SJSA1 (cell line): Measurements from ENCODE around the gene RERG. TPM values are rescaled to one million over a fixed set of nuclear protein-coding genes. Genes with fewer than 3 reads are reported as not detected.
"Not testable (repeated sequence)": the region's sequence is repeated elsewhere in the genome, so short reads cannot be mapped to it uniquely, and the experiment has no call there.

Source experiments
- DNase-seq, 2 experiments: peaks; one replicate each; pipeline ENCODE4 v3.0.0-alpha.2; 2015 to 2020; ENCODE audit warnings: low spot score in 2 of 2, low read depth in 1 of 2
- H3K27ac ChIP-seq: fragments of 250-450 bp; sonication (Bioruptor Pico); 2 replicates; pipeline ENCODE4 v1.5.1; 2020; ENCODE audit warnings: mild to moderate bottlenecking, moderate library complexity
- H3K27me3 ChIP-seq: fragments of 250-450 bp; sonication (Bioruptor Pico); replicated peaks from 2 replicates; pipeline ENCODE4 v1.5.1; 2020; ENCODE audit warnings: mild to moderate bottlenecking, moderate library complexity
- H3K36me3 ChIP-seq: fragments of 250-450 bp; sonication (Bioruptor Pico); 2 replicates; pipeline ENCODE4 v1.5.1; 2020; ENCODE audit warnings: mild to moderate bottlenecking
- H3K4me1 ChIP-seq: fragments of 250-450 bp; sonication (Bioruptor Pico); replicated peaks from 2 replicates; pipeline ENCODE4 v1.6.1; 2021; ENCODE audit warnings: mild to moderate bottlenecking
- H3K4me3 ChIP-seq: fragments of 250-450 bp; sonication (Bioruptor Pico); 2 replicates; pipeline ENCODE4 v1.5.1; 2020; ENCODE audit warnings: mild to moderate bottlenecking
- H3K9me3 ChIP-seq: fragments of 250-450 bp; sonication (Bioruptor Pico); replicated peaks from 2 replicates; pipeline ENCODE4 v1.5.1; 2020; ENCODE audit warnings: mild to moderate bottlenecking
- total RNA-seq: library from RNA; depleted of rRNA; stranded (reverse); fragments of >200 nt; shearing (Covaris generic); gene quantifications from 2 replicates; pipeline ENCODE4 v1.2.3, GENCODE V29; 2014

Gene RERG
- total RNA-seq, 1 experiment from 2014 or later = not detected

GRCh38 chr12:15231493-15231892, 10.3 kb upstream of the RERG start:
- Histone ChIP-seq H3K4me3 (no peak overlapping the region), H3K27me3 (no peaks in the 10 kb centered on the region), H3K4me1 (no peaks in the 10 kb centered on the region), H3K27ac (no peak overlapping the region), H3K9me3 (no peaks in the 10 kb centered on the region), H3K36me3 (no peaks in the 10 kb centered on the region)
- no peak for DNase-seq

GRCh38 chr12:15230751-15231150, 9.5 kb upstream of the RERG start:
- Histone ChIP-seq H3K4me3 (no peak overlapping the region), H3K4me1 (no peaks in the 10 kb centered on the region), H3K9me3 (no peaks in the 10 kb centered on the region), H3K36me3 (no peaks in the 10 kb centered on the region), H3K27ac (no peak overlapping the region), H3K27me3 (no peaks in the 10 kb centered on the region)
- no peak for DNase-seq

- H3K4me1 ChIP-seq = no peaks in the 10 kb centered on the region
- DNase-seq = no peak
- no peak overlapping the region for H3K4me3 ChIP-seq
- no peaks in the 10 kb centered on the region for H3K27me3 ChIP-seq
- H3K27ac ChIP-seq = no peak overlapping the region
- no peaks in the 10 kb centered on the region for H3K9me3 ChIP-seq
- no peaks in the 10 kb centered on the region for H3K36me3 ChIP-seq
Measured at GRCh38 chr12:15230137-15230536, 8.9 kb upstream of the RERG start.

GRCh38 chr12:15227004-15227679, 5.9 kb upstream of the RERG start:
- Histone ChIP-seq H3K9me3 (no peaks in the 10 kb centered on the region), H3K4me1 (no peaks in the 10 kb centered on the region), H3K36me3 (no peaks in the 10 kb centered on the region), H3K27ac (no peak overlapping the region), H3K4me3 (no peak overlapping the region), H3K27me3 (no peaks in the 10 kb centered on the region)
- DNase-seq = no peak

- H3K4me3 ChIP-seq, H3K27ac ChIP-seq, H3K27me3 ChIP-seq, H3K4me1 ChIP-seq, H3K9me3 ChIP-seq, DNase-seq, H3K36me3 ChIP-seq: not testable (repeated sequence)
Measured at GRCh38 chr12:15225863-15226218, 4.6 kb upstream of the RERG start.

- H3K27me3 ChIP-seq = no peaks in the 10 kb centered on the region
- no peak for DNase-seq
- no peak overlapping the region for H3K27ac ChIP-seq
Measured at GRCh38 chr12:15225136-15225862, 4.1 kb upstream of the RERG start.

GRCh38 chr12:15222219-15222618, 1.0 kb upstream of the RERG start:
- Histone ChIP-seq H3K4me1 (no peaks in the 10 kb centered on the region), H3K27ac (no peak overlapping the region), H3K36me3 (no peaks in the 10 kb centered on the region), H3K4me3 (no peak overlapping the region), H3K27me3 (no peaks in the 10 kb centered on the region), H3K9me3 (no peaks in the 10 kb centered on the region)
- DNase-seq = no peak

More at GRCh38 chr12:15225136-15225862, 4.1 kb upstream of the RERG start:
- Histone ChIP-seq H3K4me3 (no peak overlapping the region), H3K9me3 (no peaks in the 10 kb centered on the region), H3K36me3 (no peaks in the 10 kb centered on the region), H3K4me1 (no peaks in the 10 kb centered on the region)

GRCh38 chr12:15220451-15220850, 766 bp downstream of the RERG start:
- Histone ChIP-seq H3K4me1 (no peaks in the 10 kb centered on the region), H3K9me3 (no peaks in the 10 kb centered on the region), H3K27ac (no peak overlapping the region), H3K27me3 (no peaks in the 10 kb centered on the region), H3K36me3 (no peaks in the 10 kb centered on the region), H3K4me3 (no peak overlapping the region)
- no peak for DNase-seq

- H3K9me3 ChIP-seq = no peaks in the 10 kb centered on the region
- no peaks in the 10 kb centered on the region for H3K4me1 ChIP-seq
- no peak for DNase-seq
- H3K27me3 ChIP-seq = no peaks in the 10 kb centered on the region
- no peak overlapping the region for H3K27ac ChIP-seq
- H3K4me3 ChIP-seq = no peak overlapping the region
- H3K36me3 ChIP-seq = no peaks in the 10 kb centered on the region
Measured at GRCh38 chr12:15218794-15219193, 2.4 kb downstream of the RERG start.

GRCh38 chr12:15216036-15216889, 5.0 kb downstream of the RERG start:
- Histone ChIP-seq H3K27ac (no peak overlapping the region), H3K9me3 (no peaks in the 10 kb centered on the region), H3K4me1 (no peaks in the 10 kb centered on the region), H3K27me3 (no peaks in the 10 kb centered on the region), H3K36me3 (no peaks in the 10 kb centered on the region), H3K4me3 (no peak overlapping the region)
- no peak for DNase-seq

GRCh38 chr12:15214851-15215601, 6.2 kb downstream of the RERG start:
- DNase-seq = no peak
- Histone ChIP-seq H3K9me3 (no peaks in the 10 kb centered on the region), H3K4me3 (no peak overlapping the region), H3K36me3 (no peaks in the 10 kb centered on the region), H3K27me3 (no peaks in the 10 kb centered on the region), H3K27ac (no peak overlapping the region), H3K4me1 (no peaks in the 10 kb centered on the region)

- DNase-seq = no peak
Measured at GRCh38 chr12:15212930-15213329, 8.3 kb downstream of the RERG start.

GRCh38 chr12:15209782-15210181, 11.4 kb downstream of the RERG start:
- no peak overlapping the region for H3K27ac ChIP-seq
- no peaks in the 10 kb centered on the region for H3K27me3 ChIP-seq
- DNase-seq = no peak
- no peaks in the 10 kb centered on the region for H3K9me3 ChIP-seq
- H3K36me3 ChIP-seq = no peaks in the 10 kb centered on the region
- no peak overlapping the region for H3K4me3 ChIP-seq
- no peaks in the 10 kb centered on the region for H3K4me1 ChIP-seq

More at GRCh38 chr12:15212930-15213329, 8.3 kb downstream of the RERG start:
- no peaks in the 10 kb centered on the region for H3K9me3 ChIP-seq
- no peak overlapping the region for H3K27ac ChIP-seq
- no peaks in the 10 kb centered on the region for H3K4me1 ChIP-seq
- H3K36me3 ChIP-seq = no peaks in the 10 kb centered on the region
- no peaks in the 10 kb centered on the region for H3K27me3 ChIP-seq
- H3K4me3 ChIP-seq = no peak overlapping the region
